COLO668 (cell line): Measurements from ENCODE around the gene C1QTNF1.
"Not testable (repeated sequence)": the region's sequence is repeated elsewhere in the genome, so short reads cannot be mapped to it uniquely, and the experiment has no call there.

Experiments used
- DNase-seq: peaks from one replicate; lab custom pipeline; 2025; ENCODE audit not compliant: unreplicated experiment; lab: John Stamatoyannopoulos, UW

Gene C1QTNF1

DNA sequence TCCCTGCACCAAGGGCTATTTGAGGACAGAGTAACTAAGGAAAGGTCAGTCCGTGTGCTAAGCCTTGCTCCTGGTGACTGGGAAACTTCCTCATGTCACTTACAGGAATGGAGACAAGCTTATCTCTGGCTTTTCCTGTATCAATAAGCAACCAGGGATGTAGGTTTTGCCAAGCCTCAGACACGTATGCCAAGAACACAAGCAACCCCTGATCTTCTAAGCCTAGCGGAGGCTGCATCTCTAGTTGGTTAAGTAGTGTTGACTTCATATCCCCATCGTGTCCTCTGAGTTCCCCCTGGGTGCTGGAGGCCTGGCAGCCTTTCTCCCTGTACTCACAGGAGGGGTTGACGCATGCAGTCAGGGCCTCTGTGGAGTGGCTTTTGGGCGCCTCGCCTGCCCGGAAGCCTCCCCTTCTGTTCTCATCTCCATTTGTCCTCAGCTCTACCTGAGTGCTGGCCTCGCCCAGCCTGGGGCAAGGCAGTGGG is 1.4 kb upstream of the C1QTNF1 start:
- no peak for DNase-seq

DNA sequence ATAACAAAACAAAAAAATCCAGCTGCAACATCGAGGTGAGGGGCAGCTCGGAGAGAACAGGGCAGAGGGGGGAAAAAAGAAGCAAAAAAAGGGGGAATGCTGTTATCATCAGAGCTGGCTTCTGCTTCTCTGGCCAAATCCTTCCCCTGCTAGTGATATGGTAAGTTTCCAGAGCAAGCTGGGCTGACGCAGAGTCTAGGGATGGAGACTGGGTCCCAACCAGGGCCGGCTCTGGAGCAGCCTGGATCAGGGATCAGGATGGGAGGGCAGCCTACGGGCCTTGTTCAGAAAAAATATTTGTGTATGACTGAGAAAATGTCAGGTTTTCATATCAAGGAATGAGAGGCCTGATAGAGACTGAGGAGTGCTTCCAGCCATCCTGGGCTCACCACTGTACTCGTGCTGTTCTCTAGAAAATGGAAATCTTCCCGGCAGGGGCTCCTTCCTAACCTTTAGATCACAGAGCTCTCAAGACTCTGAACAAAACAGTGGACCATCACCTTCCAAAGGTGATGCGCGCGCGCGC is 726 bp upstream of the C1QTNF1 start:
- DNase-seq = no peak

GRCh38 chr17:79024901-79025737 is 1.1 kb downstream of the C1QTNF1 start:
- peak; percentile 30 for DNase-seq

DNA sequence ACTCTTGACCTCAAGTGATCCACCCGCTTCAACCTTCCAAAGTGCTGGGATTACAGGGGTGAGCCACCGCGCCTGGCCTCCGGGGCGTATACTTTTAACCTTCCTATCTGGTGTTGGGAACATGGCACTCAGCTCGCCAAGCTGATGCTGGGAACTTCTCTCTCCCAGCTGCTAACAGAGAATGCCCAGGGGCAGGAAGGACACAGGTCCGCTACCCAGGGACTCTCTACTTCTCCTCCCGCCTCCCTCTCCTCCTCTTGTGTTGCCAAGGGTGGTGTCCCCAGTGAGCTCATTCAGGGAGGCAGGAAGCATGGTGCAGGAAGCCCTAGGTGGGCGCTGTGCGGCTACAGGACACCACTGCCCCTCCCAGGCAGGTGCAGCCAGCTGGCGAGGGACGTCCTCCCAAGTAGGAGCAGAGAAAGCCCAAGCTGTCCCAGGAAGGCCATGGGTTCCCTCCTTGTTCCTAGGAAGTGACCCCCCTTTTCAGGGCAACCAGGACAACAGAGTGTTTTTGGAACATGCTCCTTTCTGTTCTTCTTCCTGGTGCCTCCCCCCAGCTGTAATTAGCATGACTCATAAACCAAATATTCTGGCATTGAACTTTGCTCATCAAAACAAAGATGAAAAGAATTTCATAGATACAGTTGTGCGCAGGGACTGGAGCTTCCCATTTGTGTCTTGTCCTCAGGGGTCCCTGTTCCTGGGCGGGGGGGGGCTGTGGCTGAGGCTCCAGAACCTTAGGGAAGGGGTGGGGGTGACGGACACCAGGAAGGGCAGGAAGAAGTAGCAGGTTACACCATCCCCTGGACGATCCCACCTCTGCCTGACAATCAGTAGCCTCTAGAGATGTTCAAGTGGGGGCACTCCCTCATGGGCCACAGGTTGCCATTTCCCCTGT is 2.7 kb downstream of the C1QTNF1 start:
- peak; percentile 63 for DNase-seq

DNA sequence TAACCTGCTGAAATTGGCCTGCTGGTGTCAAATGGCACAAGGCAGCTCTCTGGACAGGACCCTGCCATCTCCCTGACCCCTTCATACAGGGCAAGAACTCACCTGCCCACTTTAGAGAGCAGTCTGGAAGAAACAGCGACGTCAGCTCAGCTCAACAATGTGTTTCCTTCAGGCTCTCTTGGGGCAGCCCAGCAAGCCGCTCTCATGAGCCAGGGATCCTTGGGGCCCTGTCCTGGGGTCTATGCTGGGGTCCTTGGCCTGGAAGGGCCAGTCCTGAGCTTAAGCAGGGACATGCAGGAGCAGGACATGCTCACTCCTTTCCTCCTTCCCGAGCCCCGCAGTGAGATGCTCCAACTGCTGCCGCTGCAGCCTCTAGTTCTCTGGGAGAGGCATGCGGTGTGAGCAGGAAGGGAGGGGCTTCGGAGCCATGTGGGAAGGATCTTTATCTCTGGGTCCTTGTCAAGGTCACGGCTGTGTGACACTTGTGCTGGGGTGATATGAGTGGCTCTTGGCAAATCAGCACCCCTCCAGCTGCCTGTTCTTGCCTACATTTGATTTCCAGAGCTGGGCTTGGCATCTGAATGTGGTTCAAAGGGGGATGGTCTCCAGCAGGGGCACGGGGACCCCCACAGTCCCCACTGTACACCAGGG is 3.4 kb downstream of the C1QTNF1 start:
- no peak for DNase-seq

GRCh38 chr17:79027925-79028491 is 4.0 kb downstream of the C1QTNF1 start:
- DNase-seq = no peak

GRCh38 chr17:79028496-79029326 is 4.7 kb downstream of the C1QTNF1 start:
- DNase-seq = no peak

GRCh38 chr17:79029327-79030009 is 5.5 kb downstream of the C1QTNF1 start:
- DNase-seq = no peak

GRCh38 chr17:79030636-79031035 is 6.7 kb downstream of the C1QTNF1 start:
- DNase-seq = not testable (repeated sequence)

DNA sequence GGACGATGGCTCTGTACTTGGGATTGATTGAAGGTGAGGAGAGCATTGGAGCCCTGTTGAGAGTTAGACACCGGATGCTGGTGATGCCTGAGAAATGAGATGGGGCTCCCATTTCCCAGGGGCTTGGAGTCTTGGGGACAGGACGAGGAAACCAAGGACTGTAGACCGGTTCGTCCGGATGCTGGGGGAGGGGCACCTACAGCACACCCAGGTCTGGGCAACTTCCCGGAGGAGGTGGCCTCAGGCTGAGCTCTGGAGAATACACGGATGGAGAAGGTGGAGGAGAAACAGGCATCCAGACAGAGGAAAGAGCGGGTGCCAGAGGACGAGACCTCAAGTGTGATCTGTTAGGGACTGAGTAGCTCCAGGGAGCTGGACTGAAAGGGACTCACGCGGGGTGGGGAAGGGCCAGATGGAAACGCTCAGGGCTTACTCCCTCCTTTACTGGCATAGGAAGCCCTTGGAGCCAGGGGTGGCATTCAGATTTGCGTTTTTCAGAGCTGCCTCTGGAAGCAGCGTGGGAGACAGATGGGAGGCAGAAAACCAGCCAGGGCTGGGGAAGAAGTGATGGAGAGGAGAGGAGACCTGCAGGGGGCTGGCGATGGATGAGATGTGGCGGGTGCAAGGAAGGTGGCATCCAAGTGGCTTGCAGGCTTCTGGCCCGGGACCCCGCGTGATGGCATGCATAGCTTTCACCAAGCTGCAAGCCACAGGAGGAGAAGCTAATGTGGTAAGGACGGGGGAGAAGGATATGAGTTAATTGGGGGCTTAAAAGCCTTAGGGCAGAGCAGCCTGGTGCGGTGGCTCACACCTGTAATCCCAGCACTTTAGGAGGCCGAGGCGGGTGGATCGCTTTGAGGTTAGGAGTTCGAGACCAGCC is 8.3 kb downstream of the C1QTNF1 start:
- no peak for DNase-seq

- DNase-seq = no peak
Observed at GRCh38 chr17:79033046-79033616, 9.2 kb downstream of the C1QTNF1 start.

DNA sequence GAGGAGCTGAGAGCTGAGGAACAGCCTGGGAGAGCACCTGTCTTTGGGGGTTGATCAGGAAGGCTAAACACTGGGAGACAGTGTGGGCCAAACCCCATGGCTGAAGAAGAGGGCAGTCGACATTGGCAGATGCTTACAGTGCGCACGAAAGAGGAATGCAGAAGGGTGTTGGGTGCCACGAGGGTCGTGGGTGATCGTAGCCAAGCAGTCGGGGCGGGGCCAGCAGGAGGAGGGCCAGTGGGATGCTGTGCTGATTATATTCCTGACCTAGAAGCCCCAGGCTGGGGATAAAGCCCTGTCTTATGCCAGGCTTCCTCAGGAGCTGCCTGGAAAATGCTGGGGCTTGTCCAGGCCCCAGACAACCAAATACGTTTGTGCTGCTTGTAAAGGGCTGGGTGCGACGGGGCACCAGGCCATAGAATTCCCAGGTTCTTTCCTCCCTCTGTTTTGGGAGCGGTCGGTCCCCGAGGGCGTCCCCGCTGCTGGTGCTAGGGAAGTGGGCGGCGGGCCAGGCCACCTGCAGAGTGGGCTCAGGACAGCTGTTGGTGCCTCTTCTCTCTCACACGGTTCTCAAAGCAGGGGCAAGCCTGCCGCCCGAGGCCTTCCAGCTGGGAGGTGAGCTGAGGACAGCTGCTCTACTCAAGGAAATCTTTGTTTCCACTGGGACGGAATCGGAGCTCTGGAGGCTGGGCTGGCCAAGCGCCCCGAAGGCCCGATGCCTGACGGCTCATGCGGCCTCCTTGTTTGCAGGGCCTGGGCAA is 10.0 kb downstream of the C1QTNF1 start:
- peak; percentile 30 for DNase-seq

DNA sequence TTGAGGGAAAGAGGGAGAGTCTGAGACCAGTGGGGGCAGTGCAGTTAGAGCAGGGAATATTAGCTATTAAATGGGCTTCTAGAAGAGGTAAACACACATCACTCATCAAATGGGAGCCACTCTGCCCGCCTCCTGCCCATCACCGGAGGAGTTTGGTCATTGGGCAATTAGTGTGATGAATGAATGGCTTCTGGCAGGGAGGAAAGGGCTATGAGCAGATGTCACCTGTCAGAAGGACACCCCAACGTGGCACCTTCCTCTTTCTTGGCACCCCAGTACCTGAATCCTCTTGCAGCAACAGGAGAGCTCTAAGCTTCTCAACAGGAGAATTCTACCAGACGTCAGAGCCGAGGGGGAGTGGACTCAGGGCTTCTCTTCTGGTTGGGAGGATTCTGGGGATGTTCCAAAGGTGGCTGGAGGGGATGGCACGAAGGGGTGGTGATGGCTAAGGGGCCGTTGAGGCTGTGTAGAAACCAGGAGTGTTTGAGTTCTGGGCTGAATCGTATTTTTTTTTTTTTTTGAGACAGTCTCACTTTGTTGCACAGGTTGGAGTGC is 11.0 kb downstream of the C1QTNF1 start:
- DNase-seq = no peak

GRCh38 chr17:79035686-79036085 is 11.7 kb downstream of the C1QTNF1 start:
- DNase-seq = no peak

- no peak for DNase-seq
Observed at GRCh38 chr17:79036181-79036580, 12.2 kb downstream of the C1QTNF1 start.

DNA sequence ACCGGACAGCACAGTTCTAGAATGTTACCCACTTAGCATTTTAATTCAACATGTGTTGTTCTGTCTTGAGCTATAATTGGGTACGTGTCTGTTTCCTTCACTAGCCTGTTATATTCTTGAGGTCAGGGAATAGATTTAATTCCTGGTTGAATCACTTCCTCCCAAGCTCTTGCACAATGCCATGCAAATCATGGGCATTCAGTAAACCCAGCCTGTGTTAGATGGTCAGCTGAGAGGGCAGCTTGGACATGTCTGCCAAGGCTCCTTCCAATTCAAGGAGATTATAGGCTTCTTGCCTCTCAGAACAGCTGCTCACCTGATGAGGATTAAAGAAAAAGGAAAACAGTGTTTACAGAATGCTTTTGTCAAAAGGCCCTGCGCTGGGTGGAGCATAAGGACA is 12.6 kb downstream of the C1QTNF1 start:
- no peak for DNase-seq

DNA sequence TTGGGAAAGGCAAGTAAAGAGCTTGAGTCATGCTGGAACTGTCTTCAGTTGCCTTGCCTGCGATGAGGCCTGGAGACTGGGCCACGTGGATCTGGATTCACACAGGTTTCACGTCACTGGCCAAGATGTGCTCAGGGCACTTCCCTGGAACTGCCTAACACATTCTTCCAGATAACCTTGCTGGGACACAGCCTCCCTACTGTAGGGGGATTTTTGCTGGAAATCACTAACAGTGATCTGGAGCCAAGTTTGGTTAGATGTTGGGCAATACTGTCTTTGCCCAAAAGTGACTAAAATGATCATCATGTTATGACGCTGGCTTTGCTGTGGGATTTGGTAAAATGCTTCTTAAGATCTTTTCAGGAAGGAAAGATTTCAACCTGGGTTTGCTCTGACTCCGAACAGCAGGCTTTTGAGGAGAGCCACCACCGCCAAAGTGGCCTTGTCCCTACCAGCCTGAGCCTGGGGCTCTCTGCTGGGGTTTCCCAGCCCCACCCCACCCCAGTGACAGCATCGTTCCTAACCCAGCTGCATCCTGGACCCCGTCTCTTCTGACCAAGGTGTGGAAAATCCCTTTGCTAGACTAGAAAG is 14.7 kb downstream of the C1QTNF1 start:
- no peak for DNase-seq
